HG03103 (cell line): ENCODE results near the gene DCLRE1A.

Experiments used
- ATAC-seq: cut with Tn5 transposase; IDR thresholded peaks from one replicate; pipeline ENCODE4 v1.9.1; 2021; ENCODE audit warnings: low read depth; ENCODE audit not compliant: unreplicated experiment

The DCLRE1A gene

GRCh38 chr10:113801569-113801968 lies 52.3 kb downstream of the DCLRE1A start:
- ATAC-seq = no peak

GRCh38 chr10:113791691-113792090 lies 62.2 kb downstream of the DCLRE1A start:
- no peak for ATAC-seq

GRCh38 chr10:113788604-113789083 lies 65.2 kb downstream of the DCLRE1A start:
- ATAC-seq = no peak
